Left ventricle myocardium inferior (tissue), 1 donor: Measurements from ENCODE around the gene SNX9. TPM values are rescaled to one million over a fixed set of nuclear protein-coding genes. Genes with fewer than 3 reads are reported as not detected.
A peak's percentile ranks its signal among the peaks of the same experiment; 100 is the strongest.

Experiments used
- DNase-seq: peaks from one replicate; pipeline ENCODE4 v3.0.0-alpha.2; 2020
- H3K27ac ChIP-seq: fragments of 200-600 bp; replicated peaks from 2 replicates; pipeline ENCODE4 v1.8.0; 2021
- H3K27me3 ChIP-seq: fragments of 200-600 bp; 2 replicates; pipeline ENCODE4 v1.8.0; 2021; ENCODE audit warnings: low read depth
- H3K36me3 ChIP-seq: fragments of 200-600 bp; 2 replicates; pipeline ENCODE4 v1.8.0; 2021
- H3K4me1 ChIP-seq: fragments of 200-600 bp; 2 replicates; pipeline ENCODE4 v1.8.0; 2021
- H3K4me3 ChIP-seq: fragments of 200-600 bp; 2 replicates; pipeline ENCODE4 v1.8.0; 2021; ENCODE audit warnings: mild to moderate bottlenecking, moderate library complexity
- H3K9me3 ChIP-seq: fragments of 200-600 bp; replicated peaks from 2 replicates; pipeline ENCODE4 v1.8.0; 2021
- intact Hi-C: fragments of 100-400 bp; cut with micrococcal nuclease; formaldehyde crosslinking; loops from one replicate; pipeline ENCODE4 v1.11.0; 2022
- total RNA-seq: library from RNA; stranded (reverse); fragmentation: NEBNext Ultra II Directional; extraction: Animal tissue kit (Norgen Biotek cat#: 25700); gene quantifications from one replicate; pipeline ENCODE4 v1.2.1, GENCODE V29; 2021
- TF ChIP-seq, protein P1 (sequence below): fragments of 200-600 bp; IDR thresholded peaks from 2 replicates; pipeline ENCODE4 v1.8.0; 2021; ENCODE audit warnings: antibody characterized with exemption, mild to moderate bottlenecking, borderline replicate concordance
- donor health status: DM: no; HTN: yes; CAD: no; lungs with severe emphysema.

The SNX9 gene
- total RNA-seq, 1 donor from 2014 or later = 31.9 TPM

- no peak for DNase-seq
- TF ChIP-seq, protein P1, sequence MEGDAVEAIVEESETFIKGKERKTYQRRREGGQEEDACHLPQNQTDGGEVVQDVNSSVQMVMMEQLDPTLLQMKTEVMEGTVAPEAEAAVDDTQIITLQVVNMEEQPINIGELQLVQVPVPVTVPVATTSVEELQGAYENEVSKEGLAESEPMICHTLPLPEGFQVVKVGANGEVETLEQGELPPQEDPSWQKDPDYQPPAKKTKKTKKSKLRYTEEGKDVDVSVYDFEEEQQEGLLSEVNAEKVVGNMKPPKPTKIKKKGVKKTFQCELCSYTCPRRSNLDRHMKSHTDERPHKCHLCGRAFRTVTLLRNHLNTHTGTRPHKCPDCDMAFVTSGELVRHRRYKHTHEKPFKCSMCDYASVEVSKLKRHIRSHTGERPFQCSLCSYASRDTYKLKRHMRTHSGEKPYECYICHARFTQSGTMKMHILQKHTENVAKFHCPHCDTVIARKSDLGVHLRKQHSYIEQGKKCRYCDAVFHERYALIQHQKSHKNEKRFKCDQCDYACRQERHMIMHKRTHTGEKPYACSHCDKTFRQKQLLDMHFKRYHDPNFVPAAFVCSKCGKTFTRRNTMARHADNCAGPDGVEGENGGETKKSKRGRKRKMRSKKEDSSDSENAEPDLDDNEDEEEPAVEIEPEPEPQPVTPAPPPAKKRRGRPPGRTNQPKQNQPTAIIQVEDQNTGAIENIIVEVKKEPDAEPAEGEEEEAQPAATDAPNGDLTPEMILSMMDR = peak; percentile 26
- Histone ChIP-seq H3K4me1 (peaks cover 34% of the 10 kb centered on the region), H3K4me3 (peak overlapping the region; percentile 92), H3K27ac (no peak overlapping the region), H3K27me3 (no peaks in the 10 kb centered on the region), H3K36me3 (no peaks in the 10 kb centered on the region), H3K9me3 (no peaks in the 10 kb centered on the region)
- intact Hi-C loops = no loop called here
Measured at GRCh38 chr6:157982563-157983405, 159.7 kb downstream of the SNX9 start.

- no peaks in the 10 kb centered on the region for H3K36me3 ChIP-seq
- no peaks in the 10 kb centered on the region for H3K27me3 ChIP-seq
- no peak overlapping the region for H3K27ac ChIP-seq
- TF ChIP-seq, protein P1 = no peak
- no peak for DNase-seq
- peaks cover 42% of the 10 kb centered on the region for H3K4me1 ChIP-seq
- peak overlapping the region; percentile 92 for H3K4me3 ChIP-seq
- intact Hi-C loops = no loop called here
- no peaks in the 10 kb centered on the region for H3K9me3 ChIP-seq
Measured at GRCh38 chr6:157983406-157984119, 160.5 kb downstream of the SNX9 start.

DNA sequence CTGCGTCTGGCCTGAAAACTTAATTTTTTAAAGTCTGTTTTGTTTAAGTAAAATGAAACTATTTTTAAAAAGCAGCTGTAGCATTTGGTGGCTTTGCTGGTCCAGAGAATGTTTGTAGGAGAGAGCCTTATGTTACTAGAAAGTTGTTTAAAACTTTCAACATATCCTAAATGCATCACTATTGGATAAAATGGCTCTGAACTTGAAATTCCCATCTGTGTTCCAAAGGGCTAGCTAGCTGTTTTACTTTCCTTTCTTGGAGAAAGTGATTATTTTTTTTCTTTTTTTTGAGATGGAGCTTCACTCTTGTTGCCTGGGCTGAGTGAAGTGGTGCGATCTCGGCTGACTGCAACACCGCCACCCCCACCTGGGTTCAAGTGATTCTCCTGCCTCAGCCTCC is 161.1 kb downstream of the SNX9 start:
- H3K4me1 ChIP-seq = peaks cover 46% of the 10 kb centered on the region
- intact Hi-C loops = no loop called here
- no peaks in the 10 kb centered on the region for H3K36me3 ChIP-seq
- no peak for DNase-seq
- no peak overlapping the region for H3K27ac ChIP-seq
- H3K4me3 ChIP-seq = no peak overlapping the region
- TF ChIP-seq, protein P1 = no peak
- no peaks in the 10 kb centered on the region for H3K9me3 ChIP-seq
- no peaks in the 10 kb centered on the region for H3K27me3 ChIP-seq

DNA sequence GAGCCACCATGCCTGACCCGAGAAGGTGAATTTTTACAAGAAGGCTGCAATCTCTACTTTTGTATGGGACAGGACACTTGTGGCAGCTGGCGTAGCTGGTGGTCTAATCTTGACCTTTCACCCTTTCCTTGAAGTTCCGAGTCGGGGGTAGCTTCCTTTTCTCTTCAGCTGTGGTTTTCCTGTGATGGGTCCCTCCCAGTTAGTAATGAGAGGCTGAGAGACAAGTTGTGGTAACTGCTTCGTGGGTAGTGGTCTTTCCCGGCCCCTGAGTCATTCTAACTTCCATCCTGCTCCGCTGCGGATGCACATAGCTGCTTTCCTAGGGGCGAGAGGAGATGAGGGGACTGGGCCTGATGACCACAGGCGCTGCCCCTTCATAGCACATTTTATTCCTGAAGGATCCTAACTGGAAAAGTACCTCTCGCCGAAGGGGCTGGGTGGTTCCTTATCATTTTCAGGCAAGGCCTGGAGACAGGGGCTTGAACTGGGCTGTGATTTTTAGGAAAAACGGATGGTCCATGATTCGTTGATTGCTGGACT is 161.7 kb downstream of the SNX9 start:
- Histone ChIP-seq H3K27me3 (no peaks in the 10 kb centered on the region), H3K27ac (no peak overlapping the region), H3K9me3 (no peaks in the 10 kb centered on the region), H3K4me3 (no peak overlapping the region), H3K4me1 (peaks cover 53% of the 10 kb centered on the region), H3K36me3 (no peaks in the 10 kb centered on the region)
- intact Hi-C loops = no loop called here
- TF ChIP-seq, protein P1 = no peak
- DNase-seq = no peak

GRCh38 chr6:157985378-157986155 is 162.5 kb downstream of the SNX9 start:
- TF ChIP-seq, protein P1 = no peak
- Histone ChIP-seq H3K4me1 (peaks cover 61% of the 10 kb centered on the region), H3K4me3 (no peak overlapping the region), H3K36me3 (no peaks in the 10 kb centered on the region), H3K9me3 (no peaks in the 10 kb centered on the region), H3K27ac (no peak overlapping the region), H3K27me3 (no peaks in the 10 kb centered on the region)
- DNase-seq = no peak
- intact Hi-C loops = no loop called here
